Activated naive CD4-positive, alpha-beta T cell treated with anti-CD3 and anti-CD28 coated beads for 36 hours (primary cell): ENCODE data around the gene AGPAT4. TPM values are rescaled to one million over a fixed set of nuclear protein-coding genes. Genes with fewer than 3 reads are reported as not detected.
"Not testable (repeated sequence)": the region's sequence is repeated elsewhere in the genome, so short reads cannot be mapped to it uniquely, and the experiment has no call there.

Experiments used
- CTCF ChIA-PET: fragments of 350-600 bp; sonication (Branson Sonifier 250); formaldehyde crosslinking; loops from one replicate; lab custom pipeline; 2021; ENCODE audit warnings: antibody characterized with exemption; lab: Charles Lee
- DNase-seq: peaks from one replicate; pipeline ENCODE4 v3.0.0-alpha.2; 2020
- H3K27ac Mint-ChIP-seq: one replicate; pipeline ENCODE4 v1.8.0; 2021; ENCODE audit warnings: mild to moderate bottlenecking, mixed read lengths
- H3K27me3 Mint-ChIP-seq: one replicate; pipeline ENCODE4 v1.8.0; 2021; ENCODE audit warnings: low read depth, mixed read lengths
- H3K36me3 Mint-ChIP-seq: one replicate; pipeline ENCODE4 v1.8.0; 2021; ENCODE audit warnings: low read depth, mixed read lengths
- H3K4me1 Mint-ChIP-seq: one replicate; pipeline ENCODE4 v1.8.0; 2021; ENCODE audit warnings: low read depth, mixed read lengths
- H3K4me3 Mint-ChIP-seq: one replicate; pipeline ENCODE4 v1.8.0; 2021; ENCODE audit warnings: mild to moderate bottlenecking, moderate library complexity, mixed read lengths
- H3K9me3 Mint-ChIP-seq: one replicate; pipeline ENCODE4 v1.8.0; 2021; ENCODE audit warnings: mixed read lengths
- intact Hi-C: fragments of 100-400 bp; cut with micrococcal nuclease; formaldehyde crosslinking; loops from one replicate; pipeline ENCODE4 v1.15.1; 2023
- total RNA-seq, 2 experiments: library from RNA; stranded (reverse); gene quantifications; one replicate each; pipeline ENCODE4 v1.2.3, GENCODE V29; 2021

AGPAT4 gene
- total RNA-seq, 2 experiments from 2014 or later: 3.7 to 4.2 TPM

GRCh38 chr6:161134550-161135298 lies 139.1 kb downstream of the AGPAT4 start:
- no peak for DNase-seq
- Mint-ChIP-seq H3K27ac (no peak overlapping the region), H3K9me3 (no peaks in the 10 kb centered on the region), H3K4me3 (no peak overlapping the region), H3K36me3 (peaks cover 5% of the 10 kb centered on the region), H3K4me1 (no peaks in the 10 kb centered on the region), H3K27me3 (no peaks in the 10 kb centered on the region)
- CTCF ChIA-PET: interaction anchor here (1.0 kb wide), 1 partner anchor 236 kb away, joined by 4 read pairs; no protein-coding TSS in a partner anchor
- intact Hi-C loops: no loop called here

GRCh38 chr6:161133963-161134362 lies 139.9 kb downstream of the AGPAT4 start:
- CTCF ChIA-PET: interaction anchor here (1.4 to 1.7 kb wide), 2 partner anchors 10 to 237 kb away, joined by 3 to 6 read pairs; no protein-coding TSS in a partner anchor
- H3K36me3 Mint-ChIP-seq: peaks cover 11% of the 10 kb centered on the region
- no peak overlapping the region for H3K27ac Mint-ChIP-seq

GRCh38 chr6:161132384-161132783 lies 141.5 kb downstream of the AGPAT4 start:
- peaks cover 15% of the 10 kb centered on the region for H3K4me1 Mint-ChIP-seq
- CTCF ChIA-PET: interaction anchor here (0.9 to 1.7 kb wide), 2 partner anchors 204 to 238 kb away, joined by 3 to 6 read pairs; no protein-coding TSS in a partner anchor
- intact Hi-C loops: no loop called here
- no peaks in the 10 kb centered on the region for H3K27me3 Mint-ChIP-seq
- DNase-seq: no peak
- H3K9me3 Mint-ChIP-seq: no peaks in the 10 kb centered on the region
- H3K36me3 Mint-ChIP-seq: peaks cover 13% of the 10 kb centered on the region
- no peak overlapping the region for H3K27ac Mint-ChIP-seq
- no peak overlapping the region for H3K4me3 Mint-ChIP-seq

More at GRCh38 chr6:161133963-161134362, 139.9 kb downstream of the AGPAT4 start:
- DNase-seq: no peak
- Mint-ChIP-seq H3K27me3 (no peaks in the 10 kb centered on the region), H3K9me3 (no peaks in the 10 kb centered on the region), H3K4me1 (peaks cover 4% of the 10 kb centered on the region), H3K4me3 (no peak overlapping the region)
- intact Hi-C loops: no loop called here

- CTCF ChIA-PET: interaction anchor here (0.9 kb wide), 1 partner anchor 202 kb away, joined by 3 read pairs; no protein-coding TSS in a partner anchor
- H3K4me1 Mint-ChIP-seq: peaks cover 20% of the 10 kb centered on the region
- H3K4me3 Mint-ChIP-seq: no peak overlapping the region
- H3K27me3 Mint-ChIP-seq: no peaks in the 10 kb centered on the region
- no peak for DNase-seq
- peaks cover 17% of the 10 kb centered on the region for H3K36me3 Mint-ChIP-seq
- H3K27ac Mint-ChIP-seq: no peak overlapping the region
- no peaks in the 10 kb centered on the region for H3K9me3 Mint-ChIP-seq
- intact Hi-C loops: no loop called here
These were observed 142.7 kb downstream of the AGPAT4 start for GRCh38 chr6:161130967-161131766.

- Mint-ChIP-seq H3K27me3 (no peaks in the 10 kb centered on the region), H3K9me3 (no peaks in the 10 kb centered on the region), H3K4me1 (peaks cover 20% of the 10 kb centered on the region), H3K36me3 (peaks cover 21% of the 10 kb centered on the region), H3K27ac (no peak overlapping the region), H3K4me3 (no peak overlapping the region)
- CTCF ChIA-PET: no interaction called here
- DNase-seq: no peak
- intact Hi-C loops: no loop called here
These were observed 143.3 kb downstream of the AGPAT4 start for GRCh38 chr6:161130541-161130940.

GRCh38 chr6:161128680-161129196 lies 145.1 kb downstream of the AGPAT4 start:
- CTCF ChIA-PET: interaction anchor here (0.6 to 1.0 kb wide), 3 partner anchors 13 to 244 kb away, joined by 3 read pairs; no protein-coding TSS in a partner anchor
- Mint-ChIP-seq H3K27me3 (no peaks in the 10 kb centered on the region), H3K4me1 (peaks cover 20% of the 10 kb centered on the region), H3K27ac (peak overlapping the region; percentile 66), H3K9me3 (peaks cover 12% of the 10 kb centered on the region), H3K4me3 (no peak overlapping the region), H3K36me3 (peaks cover 37% of the 10 kb centered on the region)
- intact Hi-C loops: loop anchor here (5.0 kb wide), 1 partner anchor 144 kb away; the partner anchor contains the start of gene AGPAT4
- DNase-seq: peak; percentile 57

GRCh38 chr6:161128230-161128629 lies 145.6 kb downstream of the AGPAT4 start:
- peaks cover 20% of the 10 kb centered on the region for H3K4me1 Mint-ChIP-seq
- H3K36me3 Mint-ChIP-seq: peaks cover 42% of the 10 kb centered on the region
- H3K27ac Mint-ChIP-seq: peak overlapping the region; percentile 66
- H3K4me3 Mint-ChIP-seq: no peak overlapping the region
- peaks cover 17% of the 10 kb centered on the region for H3K9me3 Mint-ChIP-seq
- CTCF ChIA-PET: interaction anchor here (0.6 to 1.0 kb wide), 3 partner anchors 14 to 245 kb away, joined by 3 read pairs; no protein-coding TSS in a partner anchor
- H3K27me3 Mint-ChIP-seq: no peaks in the 10 kb centered on the region
- DNase-seq: peak; percentile 22
- intact Hi-C loops: loop anchor here (5.0 kb wide), 1 partner anchor 144 kb away; the partner anchor contains the start of gene AGPAT4

GRCh38 chr6:161127071-161127740 lies 146.7 kb downstream of the AGPAT4 start:
- CTCF ChIA-PET: no interaction called here
- no peak overlapping the region for H3K27ac Mint-ChIP-seq

GRCh38 chr6:161125591-161125990 lies 148.3 kb downstream of the AGPAT4 start:
- peaks cover 67% of the 10 kb centered on the region for H3K36me3 Mint-ChIP-seq
- H3K27me3 Mint-ChIP-seq: no peaks in the 10 kb centered on the region
- intact Hi-C loops: loop anchor here (5.0 kb wide), 1 partner anchor 147 kb away; the partner anchor contains the start of gene AGPAT4
- DNase-seq: no peak
- H3K9me3 Mint-ChIP-seq: peaks cover 34% of the 10 kb centered on the region
- H3K27ac Mint-ChIP-seq: no peak overlapping the region
- H3K4me3 Mint-ChIP-seq: no peak overlapping the region
- CTCF ChIA-PET: no interaction called here
- H3K4me1 Mint-ChIP-seq: peaks cover 20% of the 10 kb centered on the region

More at GRCh38 chr6:161127071-161127740, 146.7 kb downstream of the AGPAT4 start:
- DNase-seq: no peak
- Mint-ChIP-seq H3K4me3 (no peak overlapping the region), H3K4me1 (peaks cover 20% of the 10 kb centered on the region), H3K36me3 (peaks cover 53% of the 10 kb centered on the region), H3K9me3 (peaks cover 23% of the 10 kb centered on the region), H3K27me3 (no peaks in the 10 kb centered on the region)
- intact Hi-C loops: loop anchor here (5.0 kb wide), 1 partner anchor 145 kb away; the partner anchor contains the start of gene AGPAT4

GRCh38 chr6:161123319-161123718 lies 150.5 kb downstream of the AGPAT4 start:
- CTCF ChIA-PET, H3K4me3 Mint-ChIP-seq, H3K27ac Mint-ChIP-seq: not testable (repeated sequence)

GRCh38 chr6:161117942-161118341 lies 155.9 kb downstream of the AGPAT4 start:
- CTCF ChIA-PET: no interaction called here
- no peak overlapping the region for H3K4me3 Mint-ChIP-seq
- no peak for DNase-seq
- intact Hi-C loops: no loop called here
- no peaks in the 10 kb centered on the region for H3K27me3 Mint-ChIP-seq
- H3K4me1 Mint-ChIP-seq: no peaks in the 10 kb centered on the region
- peaks cover 17% of the 10 kb centered on the region for H3K9me3 Mint-ChIP-seq
- no peak overlapping the region for H3K27ac Mint-ChIP-seq
- peaks cover 82% of the 10 kb centered on the region for H3K36me3 Mint-ChIP-seq

More at GRCh38 chr6:161123319-161123718, 150.5 kb downstream of the AGPAT4 start:
- DNase-seq, intact Hi-C loops, H3K27me3 Mint-ChIP-seq, H3K4me1 Mint-ChIP-seq: not testable (repeated sequence)
- peaks cover 36% of the 10 kb centered on the region for H3K9me3 Mint-ChIP-seq
- peaks cover 81% of the 10 kb centered on the region for H3K36me3 Mint-ChIP-seq
